Endothelial cell of umbilical vein (primary cell): Measurements from ENCODE around the gene QRFP. TPM values are rescaled to one million over a fixed set of nuclear protein-coding genes. Genes with fewer than 3 reads are reported as not detected.

ENCODE experiments used
- BruUV-seq: library from RNA; stranded (reverse); fragments of 400-500 nt; replicated peaks from 2 replicates; lab custom pipeline; 2021; lab: Mats Ljungman, UMichigan
- CTCF ChIA-PET: fragments of 300-600, 350-600 bp; sonication (Branson Sonifier 250); formaldehyde crosslinking; loops from one replicate; lab custom pipeline; 2021; ENCODE audit warnings: antibody characterized with exemption, inconsistent platforms; lab: Charles Lee
- POLR2A ChIA-PET: fragments of 300-600, 350-600 bp; sonication (Branson Sonifier 250); formaldehyde crosslinking; loops from one replicate; lab custom pipeline; 2021; ENCODE audit warnings: antibody characterized with exemption, inconsistent platforms; lab: Charles Lee
- DNase-seq: peaks from one replicate; pipeline ENCODE4 v3.0.0-alpha.2; 2011; ENCODE audit warnings: low read depth, low spot score
- FAIRE-seq: peaks from 2 replicates; lab custom pipeline; 2011; peaks lifted over from hg19 to GRCh38; lab: Jason Lieb, UNC
- H2AFZ ChIP-seq: 2 replicates; pipeline ENCODE4 v1.6.0; 2012; ENCODE audit warnings: low read depth, low read length, control low read depth, inconsistent platforms
- H3K27ac ChIP-seq: 2 replicates; pipeline ENCODE4 v1.5.1; 2011; ENCODE audit warnings: low read depth, mild to moderate bottlenecking, control low read depth, low read length, moderate library complexity; ENCODE audit not compliant: insufficient read depth
- H3K27me3 ChIP-seq, 2 experiments: 2 replicates each; pipeline versions ENCODE4 v1.6.0 to v1.6.1; 2011; ENCODE audit warnings: low read length in 2 of 2, mixed read lengths in 1 of 2; ENCODE audit not compliant: control insufficient read depth in 2 of 2, insufficient read depth in 2 of 2
- H3K36me3 ChIP-seq, 2 experiments: 2 replicates in 1 of 2; 3 replicates in 1 of 2; pipeline ENCODE4 v1.5.1; 2011; ENCODE audit warnings: low read length in 2 of 2, mild to moderate bottlenecking in 1 of 2, moderate library complexity in 1 of 2; ENCODE audit not compliant: control insufficient read depth in 2 of 2, insufficient read depth in 2 of 2; ENCODE audit errors: extremely low read depth in 1 of 2
- H3K4me1 ChIP-seq: 3 replicates; pipeline ENCODE4 v1.5.1; 2011; ENCODE audit warnings: mild to moderate bottlenecking, low read length; ENCODE audit not compliant: control insufficient read depth, insufficient read depth; ENCODE audit errors: extremely low read depth
- H3K4me2 ChIP-seq: 2 replicates; pipeline ENCODE4 v1.6.1; 2011; ENCODE audit warnings: low read length, control low read depth, mixed read lengths; ENCODE audit not compliant: insufficient read depth
- H3K4me3 ChIP-seq, 3 experiments: fragments of 200-600 bp in 1 of 3; sonication (generic), shearing (Covaris generic) in 1 of 3; replicated peaks in 1 of 3; 2 replicates each; pipeline ENCODE4 v1.5.1; 2011 to 2016; ENCODE audit warnings: control low read depth in 3 of 3, low read length in 3 of 3, mild to moderate bottlenecking in 2 of 3, inconsistent platforms in 1 of 3, low read depth in 1 of 3, moderate library complexity in 1 of 3; ENCODE audit not compliant: insufficient read depth in 1 of 3
- H3K79me2 ChIP-seq: 2 replicates; pipeline ENCODE4 v1.6.0; 2012; ENCODE audit warnings: low read length, inconsistent platforms; ENCODE audit not compliant: control insufficient read depth, insufficient read depth
- H3K9ac ChIP-seq: replicated peaks from 2 replicates; pipeline ENCODE3; 2011; ENCODE audit warnings: low read length, control low read depth; ENCODE audit not compliant: insufficient read depth; ENCODE audit errors: extremely low read depth
- H3K9me1 ChIP-seq: replicated peaks from 3 replicates; pipeline ENCODE4 v1.6.0; 2011; ENCODE audit warnings: mild to moderate bottlenecking, low read length; ENCODE audit not compliant: control insufficient read depth, insufficient read depth; ENCODE audit errors: extremely low read depth
- H3K9me3 ChIP-seq: replicated peaks from 2 replicates; pipeline ENCODE4 v1.5.1; 2012; ENCODE audit warnings: low read length, inconsistent platforms; ENCODE audit not compliant: control insufficient read depth, insufficient read depth
- H4K20me1 ChIP-seq: replicated peaks from 2 replicates; pipeline ENCODE3; 2011; ENCODE audit warnings: mild to moderate bottlenecking, low read length; ENCODE audit not compliant: control insufficient read depth, insufficient read depth; ENCODE audit errors: extremely low read depth
- CTCF ChIP-seq, 2 donors: IDR thresholded peaks; 1 replicate in 1 of 2; 2 replicates in 1 of 2; pipeline ENCODE4 v1.5.1; 2011; ENCODE audit warnings: low read length in 2 of 2, mild to moderate bottlenecking in 2 of 2, moderate library complexity in 2 of 2, control low read depth in 1 of 2, inconsistent platforms in 1 of 2, low read depth in 1 of 2; ENCODE audit not compliant: insufficient read depth in 1 of 2; ENCODE audit errors: extremely low read depth in 1 of 2
- EZH2 ChIP-seq: IDR thresholded peaks from 2 replicates; pipeline ENCODE4 v1.6.1; 2012; ENCODE audit warnings: borderline replicate concordance, low read depth, mild to moderate bottlenecking, moderate library complexity, low read length, inconsistent platforms; ENCODE audit not compliant: severe bottlenecking
- FOS ChIP-seq: IDR thresholded peaks from 2 replicates; pipeline ENCODE4 v1.6.1; 2011; ENCODE audit warnings: mild to moderate bottlenecking, low read length, moderate library complexity, borderline replicate concordance; ENCODE audit not compliant: insufficient read depth
- GATA2 ChIP-seq: IDR thresholded peaks from 2 replicates; pipeline ENCODE4 v1.7.0; 2011; ENCODE audit warnings: low read depth, mild to moderate bottlenecking, moderate library complexity, mixed read lengths, low read length; ENCODE audit not compliant: insufficient read length, insufficient read depth
- JUN ChIP-seq: IDR thresholded peaks from 2 replicates; pipeline ENCODE4 v1.6.1; 2011; ENCODE audit warnings: borderline replicate concordance, low read depth; ENCODE audit not compliant: insufficient read length, insufficient read depth
- MAX ChIP-seq: IDR thresholded peaks from 2 replicates; pipeline ENCODE4 v1.6.1; 2011; ENCODE audit not compliant: insufficient read depth, insufficient read length
- MYC ChIP-seq: IDR thresholded peaks from one replicate; pipeline ENCODE4 v1.6.1; 2011; ENCODE audit warnings: mild to moderate bottlenecking, low read depth, low read length
- POLR2A ChIP-seq: IDR thresholded peaks from 2 replicates; pipeline ENCODE4 v1.6.1; 2012; ENCODE audit warnings: low read depth, mild to moderate bottlenecking, control low read depth, low read length
- POLR2AphosphoS5 ChIP-seq: IDR thresholded peaks from 2 replicates; pipeline ENCODE4 v1.6.1; 2012; ENCODE audit warnings: low read depth, mild to moderate bottlenecking, control low read depth, low read length, moderate library complexity; ENCODE audit not compliant: insufficient read depth
- dilution Hi-C: fragments of 300-500 bp; cut with MboI; formaldehyde crosslinking; loops from one replicate; pipeline ENCODE4 v1.15.0; 2019; ENCODE audit warnings: low sequenced_read_pairs; ENCODE audit not compliant: extremely low pct_ligation_motif_present
- intact Hi-C: fragments of 100-400 bp; cut with micrococcal nuclease; formaldehyde crosslinking; loops from one replicate; pipeline ENCODE4 v1.10.0; 2022
- polyA plus RNA-seq, 4 experiments: library from polyadenylated mRNA; depleted of rRNA in 3 of 4; stranded (reverse) in 3 of 4; unstranded in 1 of 4; fragments of >200 nt; gene quantifications; 2 replicates each; pipeline versions ENCODE4 v1.2.1 to v1.2.3, GENCODE V29; 2011 to 2012; ENCODE audit warnings: missing spikeins in 1 of 4
- total RNA-seq: library from RNA; stranded (reverse); gene quantifications from 2 replicates; pipeline ENCODE4 v1.2.3, GENCODE V29; 2021

Gene QRFP
- total and polyA plus RNA-seq, 2 donors (not counting 3 experiments of a cell fraction or from before 2014, with no cell fraction given): not detected

GRCh38 chr9:130934246-130934645 lies 37.6 kb upstream of the QRFP start:
- H3K79me2 ChIP-seq: no peaks in the 10 kb centered on the region
- H3K9me1 ChIP-seq: no peaks in the 10 kb centered on the region
- dilution Hi-C loops: no loop called here
- no peak overlapping the region for H3K4me3 ChIP-seq
- no peak for FAIRE-seq
- DNase-seq: no peak
- no peak overlapping the region for H2AFZ ChIP-seq
- no TSS peak for BruUV-seq
- no peaks in the 10 kb centered on the region for H3K36me3 ChIP-seq
- peaks cover 3% of the 10 kb centered on the region for H3K4me1 ChIP-seq
- no peak overlapping the region for H3K9ac ChIP-seq
- CTCF ChIA-PET: interaction anchor here (0.6 to 2.2 kb wide), 4 partner anchors 9 to 112 kb away, joined by 3 to 6 read pairs (median 4); no protein-coding TSS in a partner anchor
- no peak for TF ChIP-seq POLR2AphosphoS5
- TF ChIP-seq GATA2: no peak
- TF ChIP-seq JUN: no peak
- no peak for TF ChIP-seq POLR2A
- TF ChIP-seq MYC: no peak
- no peak for TF ChIP-seq FOS
- no peak for TF ChIP-seq CTCF (IDR thresholded peaks at IDR 0.05; ENCODE audit: extremely low read depth in 1 of 2, insufficient read depth in 1 of 2, low read depth in 1 of 2, low read length in 2 of 2)
- no peak for TF ChIP-seq MAX
- TF ChIP-seq EZH2: no peak
- H3K27me3 ChIP-seq: peaks cover 26 to 32% of the 10 kb centered on the region in 2 experiments
- no peaks in the 10 kb centered on the region for H4K20me1 ChIP-seq
- H3K4me2 ChIP-seq: no peak overlapping the region
- POLR2A ChIA-PET: no interaction called here
- intact Hi-C loops: no loop called here
- H3K27ac ChIP-seq: no peak overlapping the region
- H3K9me3 ChIP-seq: no peaks in the 10 kb centered on the region
